A673 (cell line): ENCODE measurements around the gene TNFSF9. TPM values are rescaled to one million over a fixed set of nuclear protein-coding genes. Genes with fewer than 3 reads are reported as not detected.

Experiments used
- BruUV-seq: library from RNA; stranded (reverse); fragments of 400-500 nt; replicated peaks from 2 replicates; lab custom pipeline; 2021; lab: Mats Ljungman, UMichigan
- CTCF ChIA-PET: fragments of 300-600 bp; sonication (Branson Sonifier 250); formaldehyde crosslinking; loops from one replicate; lab custom pipeline; 2022; ENCODE audit warnings: antibody characterized with exemption; lab: Charles Lee
- POLR2A ChIA-PET: fragments of 300-600 bp; sonication (Branson Sonifier 250); formaldehyde crosslinking; loops from one replicate; lab custom pipeline; 2022; ENCODE audit warnings: antibody characterized with exemption; ENCODE audit not compliant: low non-redundant PET; lab: Charles Lee
- DNase-seq: peaks from one replicate; pipeline ENCODE4 v3.0.0-alpha.2; 2015; ENCODE audit warnings: low spot score
- H3K27ac ChIP-seq: fragments of 200-600 bp; sonication (generic); 2 replicates; pipeline ENCODE4 v1.5.1; 2016; ENCODE audit warnings: mixed run types, low read depth, mild to moderate bottlenecking, mixed read lengths, antibody characterized with exemption, low read length; ENCODE audit not compliant: poor library complexity, severe bottlenecking
- H3K27me3 ChIP-seq: fragments of 200-600 bp; sonication (generic); replicated peaks from 2 replicates; pipeline ENCODE4 v1.6.1; 2017; ENCODE audit warnings: mixed run types, low read depth, mild to moderate bottlenecking, mixed read lengths, antibody characterized with exemption, low read length; ENCODE audit not compliant: insufficient read depth, poor library complexity
- H3K36me3 ChIP-seq: fragments of 200-600 bp; sonication (generic); 2 replicates; pipeline ENCODE4 v1.6.1; 2016; ENCODE audit warnings: mixed run types, mild to moderate bottlenecking, mixed read lengths, antibody characterized with exemption, low read length; ENCODE audit not compliant: insufficient read depth, poor library complexity, severe bottlenecking
- H3K4me1 ChIP-seq: fragments of 200-600 bp; sonication (generic); 2 replicates; pipeline ENCODE4 v1.6.1; 2017; ENCODE audit warnings: mixed run types, mild to moderate bottlenecking, mixed read lengths, antibody characterized with exemption, low read length; ENCODE audit not compliant: insufficient read depth, poor library complexity, severe bottlenecking
- H3K4me3 ChIP-seq: fragments of 200-600 bp; sonication (generic); 2 replicates; pipeline ENCODE4 v1.5.1; 2016; ENCODE audit warnings: low read depth, mixed run types, mild to moderate bottlenecking, mixed read lengths, low read length; ENCODE audit not compliant: poor library complexity, severe bottlenecking
- H3K9me3 ChIP-seq: fragments of 200-600 bp; sonication (generic); 2 replicates; pipeline ENCODE4 v1.6.1; 2016; ENCODE audit warnings: mixed run types, low read depth, mild to moderate bottlenecking, mixed read lengths, antibody characterized with exemption, low read length; ENCODE audit not compliant: poor library complexity, severe bottlenecking
- EZH2 ChIP-seq: fragments of 200-600 bp; sonication (generic); IDR thresholded peaks from 2 replicates; pipeline ENCODE4 v1.6.1; 2017; ENCODE audit warnings: borderline replicate concordance, low read depth, mild to moderate bottlenecking, mixed read lengths, antibody characterized with exemption, low read length; ENCODE audit not compliant: poor library complexity, severe bottlenecking
- intact Hi-C: fragments of 100-400 bp; cut with micrococcal nuclease; formaldehyde crosslinking; loops from one replicate; pipeline ENCODE4 v1.10.0; 2022; ENCODE audit not compliant: unreplicated experiment
- total RNA-seq: library from RNA; stranded (reverse); gene quantifications from 2 replicates; pipeline ENCODE4 v1.2.3, GENCODE V29; 2021
- TF ChIP-seq, protein P1 (sequence below): fragments of 300-800, 200-600 bp; sonication (generic); conservative IDR thresholded peaks from 2 replicates; pipeline ENCODE4 v1.5.1; 2017; ENCODE audit warnings: low read depth, mild to moderate bottlenecking, antibody characterized with exemption, low read length, moderate library complexity, mixed read lengths

The TNFSF9 gene
- total RNA-seq, 1 experiment from 2014 or later, result 11.1 TPM

- BruUV-seq, result TSS peak; percentile 82
- intact Hi-C loops, result no loop called here
- ChIA-PET POLR2A (no interaction called here), CTCF (no interaction called here)
- no peak for DNase-seq
- TF ChIP-seq EZH2, result no peak
- TF ChIP-seq, protein P1, sequence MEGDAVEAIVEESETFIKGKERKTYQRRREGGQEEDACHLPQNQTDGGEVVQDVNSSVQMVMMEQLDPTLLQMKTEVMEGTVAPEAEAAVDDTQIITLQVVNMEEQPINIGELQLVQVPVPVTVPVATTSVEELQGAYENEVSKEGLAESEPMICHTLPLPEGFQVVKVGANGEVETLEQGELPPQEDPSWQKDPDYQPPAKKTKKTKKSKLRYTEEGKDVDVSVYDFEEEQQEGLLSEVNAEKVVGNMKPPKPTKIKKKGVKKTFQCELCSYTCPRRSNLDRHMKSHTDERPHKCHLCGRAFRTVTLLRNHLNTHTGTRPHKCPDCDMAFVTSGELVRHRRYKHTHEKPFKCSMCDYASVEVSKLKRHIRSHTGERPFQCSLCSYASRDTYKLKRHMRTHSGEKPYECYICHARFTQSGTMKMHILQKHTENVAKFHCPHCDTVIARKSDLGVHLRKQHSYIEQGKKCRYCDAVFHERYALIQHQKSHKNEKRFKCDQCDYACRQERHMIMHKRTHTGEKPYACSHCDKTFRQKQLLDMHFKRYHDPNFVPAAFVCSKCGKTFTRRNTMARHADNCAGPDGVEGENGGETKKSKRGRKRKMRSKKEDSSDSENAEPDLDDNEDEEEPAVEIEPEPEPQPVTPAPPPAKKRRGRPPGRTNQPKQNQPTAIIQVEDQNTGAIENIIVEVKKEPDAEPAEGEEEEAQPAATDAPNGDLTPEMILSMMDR, result no peak
- Histone ChIP-seq H3K36me3 (no peaks in the 10 kb centered on the region), H3K27me3 (no peaks in the 10 kb centered on the region), H3K4me3 (no peak overlapping the region), H3K4me1 (no peaks in the 10 kb centered on the region), H3K9me3 (peaks cover 3% of the 10 kb centered on the region), H3K27ac (no peak overlapping the region)
Measured at GRCh38 chr19:6494438-6495036, 36.3 kb upstream of the TNFSF9 start.

DNA sequence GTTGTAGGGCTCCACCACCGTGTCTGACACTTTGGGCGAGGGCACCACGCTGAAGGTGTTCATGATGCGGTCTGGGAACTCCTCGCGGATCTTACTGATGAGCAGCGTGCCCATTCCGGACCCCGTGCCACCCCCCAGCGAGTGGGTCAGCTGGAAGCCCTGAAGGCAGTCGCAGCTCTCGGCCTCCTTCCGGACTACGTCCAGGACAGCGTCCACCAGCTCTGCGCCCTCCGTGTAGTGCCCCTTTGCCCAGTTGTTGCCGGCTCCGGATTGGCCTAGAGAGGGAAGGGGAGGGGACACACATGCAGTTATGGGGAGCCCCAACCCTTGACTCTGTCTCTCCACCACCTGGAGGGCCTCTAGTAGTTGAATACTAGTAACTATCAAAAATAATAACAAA is 34.9 kb upstream of the TNFSF9 start:
- no peak overlapping the region for H3K27ac ChIP-seq
- no peak for DNase-seq
- CTCF ChIA-PET, result no interaction called here
- intact Hi-C loops, result no loop called here
- no peak for TF ChIP-seq EZH2
- TF ChIP-seq, protein P1, result no peak
- no TSS peak for BruUV-seq
- no peaks in the 10 kb centered on the region for H3K27me3 ChIP-seq
- H3K9me3 ChIP-seq, result peaks cover 3% of the 10 kb centered on the region
- no peaks in the 10 kb centered on the region for H3K4me1 ChIP-seq
- no peak overlapping the region for H3K4me3 ChIP-seq
- POLR2A ChIA-PET, result no interaction called here
- H3K36me3 ChIP-seq, result no peaks in the 10 kb centered on the region

DNA sequence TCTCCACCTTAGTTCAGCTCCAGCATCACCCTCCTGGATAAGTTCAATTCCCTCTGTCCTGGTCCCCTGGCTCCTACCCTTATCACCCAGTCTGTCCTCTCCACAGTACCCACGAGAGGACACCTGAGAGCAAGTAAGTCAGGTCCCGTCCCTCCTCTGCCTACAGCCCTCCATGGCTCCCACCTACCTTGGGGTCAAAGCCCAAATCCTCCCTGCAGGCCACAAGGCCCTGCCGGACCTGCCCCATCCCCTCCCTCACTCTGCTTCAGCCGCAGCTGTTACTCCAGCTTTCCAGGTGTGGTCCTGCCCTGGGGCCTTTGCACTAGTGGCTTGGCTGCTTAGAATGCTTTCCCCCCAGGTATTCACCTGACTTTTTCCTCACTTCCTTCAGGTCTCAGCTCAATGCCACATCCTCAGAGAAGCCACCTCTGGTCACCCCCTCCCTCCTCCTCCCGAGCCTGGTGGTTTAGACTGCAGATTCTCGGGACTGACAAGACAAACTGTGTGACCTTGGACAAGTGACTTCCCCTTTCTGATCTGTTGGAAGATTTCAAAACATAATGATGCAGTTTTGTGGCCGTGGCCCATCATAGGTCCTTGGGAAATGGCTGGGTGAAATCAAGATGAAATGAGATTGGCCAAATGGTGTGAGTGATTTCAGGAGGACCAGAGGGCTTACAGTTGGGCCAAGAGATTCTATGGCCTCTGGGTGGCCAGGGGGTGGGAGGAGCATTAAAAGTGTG is 32.4 kb upstream of the TNFSF9 start:
- intact Hi-C loops, result no loop called here
- CTCF ChIA-PET, result interaction anchor here (0.6 to 0.7 kb wide), 2 partner anchors 18 to 421 kb away, joined by 4 read pairs; no protein-coding TSS in a partner anchor

More for the DNA sequence above, 32.4 kb upstream of the TNFSF9 start:
- TF ChIP-seq EZH2, result no peak
- TF ChIP-seq, protein P1, result no peak
- Histone ChIP-seq H3K36me3 (no peaks in the 10 kb centered on the region), H3K27me3 (no peaks in the 10 kb centered on the region), H3K4me3 (no peak overlapping the region), H3K27ac (no peak overlapping the region), H3K4me1 (peaks cover 9% of the 10 kb centered on the region), H3K9me3 (no peaks in the 10 kb centered on the region)
- POLR2A ChIA-PET, result no interaction called here
- no TSS peak for BruUV-seq
- no peak for DNase-seq
